ENCODE results near the gene SAMD4B.

The SAMD4B gene

DNA sequence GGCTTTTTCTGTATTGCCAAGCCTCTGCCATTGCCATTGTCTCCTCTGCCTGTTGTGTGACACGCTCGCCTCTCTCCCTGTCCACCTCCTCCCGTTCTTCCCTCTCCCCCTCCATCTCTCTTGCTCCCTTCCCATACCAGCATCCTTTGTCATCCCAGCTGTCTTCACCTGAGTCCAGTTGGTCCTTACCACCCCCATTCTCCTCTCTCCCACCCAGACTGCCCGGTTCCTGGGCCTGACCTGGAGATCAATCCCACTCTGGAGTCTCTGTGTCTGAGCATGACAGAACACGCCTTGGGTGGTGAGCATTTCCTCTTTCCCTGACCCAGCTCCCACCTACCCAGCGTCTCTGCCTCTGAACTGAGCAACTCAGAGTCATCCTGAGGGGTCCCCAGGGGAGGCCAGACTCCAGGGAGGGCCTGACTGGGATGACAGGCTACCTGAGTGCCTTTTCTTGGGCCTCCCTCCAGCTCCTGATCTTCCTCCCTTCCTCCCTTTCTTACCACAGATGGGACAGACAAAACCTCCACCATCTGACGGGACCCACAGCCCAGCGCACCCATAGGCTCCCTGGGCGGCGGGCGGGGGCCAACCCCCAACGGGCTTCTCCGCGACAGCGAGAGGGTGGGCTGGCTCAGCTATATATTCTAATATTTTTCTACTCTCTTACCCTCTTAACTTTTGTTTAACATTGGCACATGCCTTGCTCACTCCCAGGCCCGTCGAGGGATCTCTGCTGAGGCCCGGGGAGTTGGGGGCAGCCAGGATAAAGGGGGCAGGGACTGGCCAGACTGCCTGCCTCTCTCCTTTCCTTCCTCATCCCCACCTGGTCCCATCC, 41.0 kb downstream of the SAMD4B start:
- TF ChIP-seq YY1 (IDR thresholded peaks at IDR 0.05; ENCODE audit: insufficient read depth, insufficient read length): no peak
- TF ChIP-seq SUZ12 (IDR thresholded peaks at IDR 0.05; ENCODE audit: extremely low read depth, insufficient read depth, insufficient read length): no peak
- no peak for TF ChIP-seq ZNF274 (IDR thresholded peaks at IDR 0.05; ENCODE audit: low read depth, low read length)
- no peak overlapping the region for H3K4me3 ChIP-seq (ENCODE audit: insufficient read length, low read depth)
- DNase-seq (ENCODE audit: low read depth, low spot score): no peak
- peaks cover 3% of the 10 kb centered on the region for H3K4me1 ChIP-seq (ENCODE audit: insufficient read depth, insufficient read length)
- H3K9me3 ChIP-seq (ENCODE audit: insufficient read depth, low read length): no peaks in the 10 kb centered on the region
- H3K9ac ChIP-seq (ENCODE audit: insufficient read length, low read depth): no peak overlapping the region
- H3K27me3 ChIP-seq (ENCODE audit: insufficient read depth, insufficient read length): no peaks in the 10 kb centered on the region
- H3K36me3 ChIP-seq (ENCODE audit: insufficient read depth, insufficient read length, low read length): peaks cover 84% of the 10 kb centered on the region

DNA sequence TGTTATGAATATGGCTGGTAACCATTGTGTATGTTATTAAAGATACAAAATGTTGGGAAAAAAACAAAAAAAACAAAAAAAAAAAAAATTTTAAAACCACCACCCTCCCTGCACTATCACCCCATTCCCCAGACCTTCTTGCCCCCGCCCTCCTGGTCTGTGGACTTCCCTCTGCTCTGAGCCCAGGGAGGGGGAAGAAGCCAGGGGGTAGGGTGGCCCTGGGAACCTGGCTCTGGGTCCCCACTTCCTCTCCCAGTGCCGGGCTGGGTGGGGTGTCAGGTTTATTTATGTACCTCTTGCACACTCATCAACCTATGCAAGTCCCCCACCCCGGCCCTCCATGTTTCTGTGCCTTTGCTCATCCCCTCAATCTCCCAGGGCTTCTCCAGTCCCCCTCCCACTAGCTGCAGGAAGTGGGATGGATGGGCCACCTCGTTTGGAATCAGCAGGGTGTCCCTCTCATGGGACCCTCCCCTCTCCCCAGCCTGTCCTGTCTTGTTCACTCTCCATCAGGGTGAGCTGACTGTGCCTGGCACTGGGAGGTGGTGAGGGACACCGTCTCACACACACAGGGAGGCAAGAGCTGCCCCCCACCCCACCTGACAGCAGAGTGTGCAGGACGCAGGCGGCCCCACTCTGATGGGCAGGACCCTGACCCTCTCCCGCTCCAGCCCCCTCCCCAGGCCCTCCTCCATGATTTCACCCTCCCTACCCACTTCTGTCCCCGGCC, 42.8 kb downstream of the SAMD4B start:
- Histone ChIP-seq H3K36me3 (ENCODE audit: insufficient read depth, insufficient read length, low read length) (peaks cover 86% of the 10 kb centered on the region), H3K9ac (ENCODE audit: insufficient read length, low read depth) (no peak overlapping the region), H3K9me3 (ENCODE audit: insufficient read depth, low read length) (no peaks in the 10 kb centered on the region), H3K4me1 (ENCODE audit: insufficient read depth, insufficient read length) (peaks cover 3% of the 10 kb centered on the region), H3K4me3 (ENCODE audit: insufficient read length, low read depth) (no peak overlapping the region), H3K27me3 (ENCODE audit: insufficient read depth, insufficient read length) (no peaks in the 10 kb centered on the region)
- DNase-seq (ENCODE audit: low read depth, low spot score): no peak
- TF ChIP-seq ZNF274 (IDR thresholded peaks at IDR 0.05; ENCODE audit: low read depth, low read length): no peak
- no peak for TF ChIP-seq SUZ12 (IDR thresholded peaks at IDR 0.05; ENCODE audit: extremely low read depth, insufficient read depth, insufficient read length)
- no peak for TF ChIP-seq YY1 (IDR thresholded peaks at IDR 0.05; ENCODE audit: insufficient read depth, insufficient read length)

DNA sequence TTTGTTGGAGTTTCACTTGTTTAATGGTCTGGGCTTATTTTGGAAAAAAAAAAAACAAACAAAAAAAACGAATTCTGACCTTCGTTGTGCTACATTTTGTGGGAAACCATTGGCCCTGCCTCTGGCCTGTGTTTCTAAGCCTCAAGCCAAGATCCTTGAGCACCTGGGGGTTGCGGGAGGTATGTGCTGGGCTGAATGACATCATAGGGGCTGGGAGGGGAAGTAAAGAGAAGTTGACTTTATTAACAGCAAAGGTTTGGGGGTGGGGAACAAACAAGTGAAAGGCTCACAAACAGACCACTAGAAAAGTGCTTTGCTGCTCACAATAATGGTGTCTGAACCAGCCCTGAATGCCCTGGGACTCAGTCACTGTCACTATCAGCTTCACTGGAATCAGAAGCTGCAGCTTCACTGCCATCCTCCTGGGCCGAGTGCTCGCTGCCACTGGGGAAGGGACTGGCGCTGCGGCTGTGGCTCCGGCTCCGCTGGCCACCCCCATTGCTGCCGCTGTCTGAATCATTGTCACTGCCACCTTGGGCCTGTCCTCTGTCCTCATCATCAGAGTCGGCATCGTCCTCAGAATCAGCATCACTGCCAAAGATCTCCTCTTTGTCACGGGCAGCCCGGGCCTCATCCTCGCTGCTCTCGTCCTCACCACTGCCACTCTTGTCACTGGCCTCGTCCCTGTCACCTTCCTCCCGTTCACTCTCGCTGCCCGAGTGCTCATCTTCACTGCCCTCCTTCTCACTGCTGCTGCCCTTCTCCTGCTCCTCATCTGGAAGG, 43.6 kb downstream of the SAMD4B start:
- peaks cover 78% of the 10 kb centered on the region for H3K36me3 ChIP-seq (ENCODE audit: insufficient read depth, insufficient read length, low read length)
- H3K9ac ChIP-seq (ENCODE audit: insufficient read length, low read depth): no peak overlapping the region
- H3K9me3 ChIP-seq (ENCODE audit: insufficient read depth, low read length): no peaks in the 10 kb centered on the region
- TF ChIP-seq YY1 (IDR thresholded peaks at IDR 0.05; ENCODE audit: insufficient read depth, insufficient read length): no peak
- no peaks in the 10 kb centered on the region for H3K27me3 ChIP-seq (ENCODE audit: insufficient read depth, insufficient read length)
- peaks cover 3% of the 10 kb centered on the region for H3K4me1 ChIP-seq (ENCODE audit: insufficient read depth, insufficient read length)
- no peak for DNase-seq (ENCODE audit: low read depth, low spot score)
- H3K4me3 ChIP-seq (ENCODE audit: insufficient read length, low read depth): no peak overlapping the region

DNA sequence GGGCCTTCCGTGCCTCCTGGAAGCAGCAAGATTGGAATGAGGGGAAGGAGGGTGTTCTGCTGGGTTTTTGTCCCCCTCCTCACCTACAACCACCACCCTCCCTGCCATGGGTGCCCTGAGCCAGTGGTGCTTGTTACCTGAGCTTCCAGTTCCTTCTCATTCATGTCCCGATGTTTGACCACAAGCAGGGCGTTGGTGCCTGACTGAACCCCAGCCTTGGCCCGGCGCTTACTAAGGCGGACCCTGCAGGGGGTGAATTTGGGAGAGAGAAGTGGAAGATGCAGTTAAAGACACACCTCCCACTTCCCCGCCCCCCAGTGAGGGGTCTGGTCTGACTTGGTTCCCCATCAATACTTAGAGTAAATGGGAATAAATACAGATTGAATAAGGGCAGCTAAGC, 44.3 kb downstream of the SAMD4B start:
- Histone ChIP-seq H3K4me1 (ENCODE audit: insufficient read depth, insufficient read length) (peaks cover 3% of the 10 kb centered on the region), H3K9ac (ENCODE audit: insufficient read length, low read depth) (no peak overlapping the region), H3K27me3 (ENCODE audit: insufficient read depth, insufficient read length) (no peaks in the 10 kb centered on the region), H3K36me3 (ENCODE audit: insufficient read depth, insufficient read length, low read length) (peaks cover 71% of the 10 kb centered on the region), H3K4me3 (ENCODE audit: insufficient read length, low read depth) (no peak overlapping the region), H3K9me3 (ENCODE audit: insufficient read depth, low read length) (no peaks in the 10 kb centered on the region)
- no peak for DNase-seq (ENCODE audit: low read depth, low spot score)
- TF ChIP-seq ZNF274 (IDR thresholded peaks at IDR 0.05; ENCODE audit: low read depth, low read length): no peak
- TF ChIP-seq SUZ12 (IDR thresholded peaks at IDR 0.05; ENCODE audit: extremely low read depth, insufficient read depth, insufficient read length): no peak
- TF ChIP-seq YY1 (IDR thresholded peaks at IDR 0.05; ENCODE audit: insufficient read depth, insufficient read length): no peak

DNA sequence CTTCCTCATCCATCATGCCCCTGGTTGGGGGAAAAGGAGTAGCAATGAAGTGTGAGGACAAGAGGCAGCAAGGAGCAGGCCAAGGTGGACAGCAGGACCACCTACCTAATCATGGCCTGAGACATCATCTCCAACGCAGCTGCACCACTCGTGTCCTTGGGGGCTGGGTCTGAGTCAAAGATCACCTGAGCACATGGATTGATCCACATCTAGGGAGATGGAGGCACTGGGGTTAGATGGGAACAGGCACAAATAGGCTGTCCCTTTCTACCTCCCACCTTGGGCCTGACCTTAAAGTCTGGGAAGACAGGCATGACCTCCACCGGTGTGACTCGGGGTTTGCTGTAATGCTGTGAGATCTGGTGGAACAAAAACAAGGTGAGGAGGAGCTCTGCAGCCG, 46.4 kb downstream of the SAMD4B start:
- Histone ChIP-seq H3K4me3 (ENCODE audit: insufficient read length, low read depth) (no peak overlapping the region), H3K27me3 (ENCODE audit: insufficient read depth, insufficient read length) (no peaks in the 10 kb centered on the region), H3K36me3 (ENCODE audit: insufficient read depth, insufficient read length, low read length) (peaks cover 66% of the 10 kb centered on the region), H3K9ac (ENCODE audit: insufficient read length, low read depth) (no peak overlapping the region), H3K9me3 (ENCODE audit: insufficient read depth, low read length) (no peaks in the 10 kb centered on the region), H3K4me1 (ENCODE audit: insufficient read depth, insufficient read length) (peaks cover 3% of the 10 kb centered on the region)
- no peak for TF ChIP-seq ZNF274 (IDR thresholded peaks at IDR 0.05; ENCODE audit: low read depth, low read length)
- no peak for TF ChIP-seq SUZ12 (IDR thresholded peaks at IDR 0.05; ENCODE audit: extremely low read depth, insufficient read depth, insufficient read length)
- TF ChIP-seq YY1 (IDR thresholded peaks at IDR 0.05; ENCODE audit: insufficient read depth, insufficient read length): no peak
- no peak for DNase-seq (ENCODE audit: low read depth, low spot score)

DNA sequence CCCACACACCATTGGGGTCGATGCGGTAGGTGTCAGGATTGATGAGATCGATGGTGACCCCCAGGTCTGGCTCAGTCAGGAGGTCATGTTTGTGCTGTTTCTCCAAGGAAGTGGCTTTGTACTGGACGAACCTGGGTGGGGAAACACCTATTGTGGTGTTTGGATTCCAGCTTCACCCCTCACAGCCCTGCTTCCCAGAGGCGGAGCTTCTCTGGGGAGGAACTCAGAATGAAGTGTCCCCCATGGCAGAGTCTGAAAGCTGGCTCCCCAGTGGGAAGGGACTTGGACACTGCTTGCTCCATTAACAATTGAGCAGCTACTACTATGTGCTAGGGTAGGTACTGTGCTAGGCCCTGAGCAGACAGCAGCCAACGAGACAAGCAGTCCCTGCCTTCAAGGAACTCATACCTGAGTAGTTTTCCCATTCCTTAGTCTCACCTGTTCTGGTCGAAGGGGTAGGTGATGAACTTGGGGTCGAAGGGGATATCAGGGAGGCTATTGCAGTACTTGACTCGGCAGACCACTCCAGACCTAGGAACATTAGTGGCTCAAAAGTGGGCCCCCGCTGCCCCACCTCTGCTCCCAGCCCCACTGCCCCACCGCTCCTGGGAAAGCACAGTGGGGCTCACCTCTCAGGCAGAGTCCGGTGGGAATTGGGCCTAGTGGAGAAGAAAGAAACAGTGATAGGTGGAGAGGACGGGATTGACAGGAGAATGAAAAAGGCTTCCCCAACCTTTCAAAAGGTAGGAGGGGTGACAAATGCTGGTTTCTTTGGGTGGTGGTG, 47.6 kb downstream of the SAMD4B start:
- no peak for DNase-seq (ENCODE audit: low read depth, low spot score)
- H3K9ac ChIP-seq (ENCODE audit: insufficient read length, low read depth): peak overlapping the region; percentile 92

More for the DNA sequence above, 47.6 kb downstream of the SAMD4B start:
- no peak for TF ChIP-seq ZNF274 (IDR thresholded peaks at IDR 0.05; ENCODE audit: low read depth, low read length)
- no peak for TF ChIP-seq SUZ12 (IDR thresholded peaks at IDR 0.05; ENCODE audit: extremely low read depth, insufficient read depth, insufficient read length)
- no peak for TF ChIP-seq YY1 (IDR thresholded peaks at IDR 0.05; ENCODE audit: insufficient read depth, insufficient read length)
- Histone ChIP-seq H3K4me3 (ENCODE audit: insufficient read length, low read depth) (peak overlapping the region; percentile 97), H3K27me3 (ENCODE audit: insufficient read depth, insufficient read length) (no peaks in the 10 kb centered on the region), H3K36me3 (ENCODE audit: insufficient read depth, insufficient read length, low read length) (peaks cover 64% of the 10 kb centered on the region), H3K4me1 (ENCODE audit: insufficient read depth, insufficient read length) (peaks cover 3% of the 10 kb centered on the region), H3K9me3 (ENCODE audit: insufficient read depth, low read length) (no peaks in the 10 kb centered on the region)

All from NT2/D1 (cell line).